Esophagus muscularis mucosa (tissue), 4 donors: ENCODE measurements around the gene NELL1. TPM values are rescaled to one million over a fixed set of nuclear protein-coding genes. Genes with fewer than 3 reads are reported as not detected.

Source experiments
- DNase-seq: peaks from one replicate; pipeline ENCODE4 v3.0.0-alpha.2; 2017; ENCODE audit errors: extremely low spot score
- H3K27ac ChIP-seq, 4 donors: fragments of 200-600 bp; sonication (generic); replicated peaks in 1 of 4; 1 replicate in 3 of 4; 2 replicates in 1 of 4; pipeline ENCODE4 v1.5.1; 2016 to 2019; ENCODE audit warnings: mild to moderate bottlenecking in 1 of 4
- H3K27me3 ChIP-seq, 4 donors: fragments of 200-600 bp; sonication (generic); one replicate each; pipeline versions ENCODE4 v1.5.1 to v1.6.0; 2016 to 2019
- H3K36me3 ChIP-seq, 4 donors: fragments of 200-600 bp; sonication (generic); one replicate each; pipeline ENCODE4 v1.5.1; 2016 to 2019
- H3K4me1 ChIP-seq, 4 donors: fragments of 200-600 bp; sonication (generic); one replicate each; pipeline ENCODE4 v1.5.1; 2016 to 2019
- H3K4me3 ChIP-seq, 4 donors: fragments of 200-600 bp; sonication (generic); 1 replicate in 2 of 4; 2 replicates in 2 of 4; pipeline ENCODE4 v1.5.1; 2016 to 2019; ENCODE audit warnings: mild to moderate bottlenecking in 4 of 4, moderate library complexity in 1 of 4
- H3K9me3 ChIP-seq, 4 donors: fragments of 200-600 bp; sonication (generic); 1 replicate in 3 of 4; 2 replicates in 1 of 4; pipeline ENCODE4 v1.5.1; 2016 to 2019
- CTCF ChIP-seq, 3 experiments: fragments of 200-600 bp in 2 of 3; fragments of 450-650 bp in 1 of 3; sonication (generic) in 2 of 3; IDR thresholded peaks; one replicate each; pipeline ENCODE4 v1.5.1; 2017 to 2019; ENCODE audit warnings: antibody characterized with exemption in 3 of 3, mild to moderate bottlenecking in 2 of 3, moderate library complexity in 1 of 3
- EP300 ChIP-seq: sonication (generic); formaldehyde crosslinking; IDR thresholded peaks from one replicate; pipeline ENCODE4 v1.6.1; 2017; ENCODE audit warnings: antibody characterized with exemption
- POLR2A ChIP-seq: fragments of 450-650 bp; IDR thresholded peaks from one replicate; pipeline ENCODE4 v1.6.1; 2017; ENCODE audit warnings: antibody characterized with exemption, moderate library complexity, mild to moderate bottlenecking, low read depth
- POLR2AphosphoS5 ChIP-seq, 2 donors: sonication (generic); formaldehyde crosslinking; IDR thresholded peaks; one replicate each; pipeline ENCODE4 v1.6.1; 2017; ENCODE audit warnings: antibody characterized with exemption in 2 of 2
- WGBS: methylation state at CpG from one replicate; pipeline ENCODE4 v1.1.5; 2018; 5-methylcytosine and 5-hydroxymethylcytosine counted together
- intact Hi-C: fragments of 100-400 bp; cut with DNase I; formaldehyde crosslinking; loops from one replicate; pipeline ENCODE4 v1.15.1; 2023
- total RNA-seq, 4 donors: library from RNA; depleted of rRNA; stranded (reverse); fragments of >200 nt; gene quantifications; one replicate each; pipeline versions ENCODE4 v1.1.0 to v1.2.1, GENCODE V29; 2016

The NELL1 gene
- total RNA-seq, 4 donors from 2014 or later = 0.65 to 2.7 (median 0.90) TPM

DNA sequence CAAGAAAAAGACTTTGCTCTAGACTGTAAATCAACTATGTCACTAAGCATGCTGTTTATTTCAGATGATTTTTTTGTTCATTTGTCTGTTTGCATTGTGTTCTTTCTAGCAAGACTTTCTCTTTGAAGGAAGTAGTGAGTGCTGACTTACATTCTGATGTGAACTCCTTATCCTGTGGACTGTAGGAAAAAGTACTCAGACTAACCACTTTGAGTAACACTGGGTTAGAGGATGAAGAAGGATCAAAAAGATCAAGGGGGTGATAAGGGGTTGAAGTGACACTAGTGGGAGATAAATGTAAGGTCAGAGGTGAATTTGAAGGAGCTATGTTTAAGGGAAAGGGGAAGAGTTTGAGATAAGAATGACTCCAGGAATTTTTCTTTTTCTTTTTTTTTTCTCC, 369.4 kb downstream of the NELL1 start:
- Histone ChIP-seq H3K27ac (no peak overlapping the region), H3K4me1 (no peaks in the 10 kb centered on the region), H3K27me3 (no peaks in the 10 kb centered on the region), H3K36me3 (no peaks in the 10 kb centered on the region), H3K9me3 (no peaks in the 10 kb centered on the region), H3K4me3 (no peak overlapping the region)
- intact Hi-C loops = no loop called here
- no peak for DNase-seq
- no peak for TF ChIP-seq CTCF (IDR thresholded peaks at IDR 0.05)

DNA sequence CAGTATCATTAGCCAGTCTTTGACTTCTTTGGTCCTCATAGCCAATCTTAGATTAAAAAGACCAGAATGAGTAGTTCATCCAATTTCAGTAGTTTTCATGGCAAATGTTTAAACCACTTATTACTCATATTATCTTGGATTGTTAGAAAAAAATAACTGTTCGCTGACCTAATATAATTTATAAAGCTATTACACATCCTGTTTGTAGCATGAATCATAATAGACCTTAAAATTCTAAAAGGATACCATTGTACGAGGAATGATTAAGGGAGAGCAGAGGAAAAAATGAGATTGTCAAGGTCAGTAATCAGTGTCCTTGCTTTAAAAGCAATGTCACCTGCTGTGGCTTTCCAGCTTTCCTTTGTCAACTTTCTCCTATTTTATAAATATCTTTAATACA, 371.2 kb downstream of the NELL1 start:
- Histone ChIP-seq H3K4me1 (no peaks in the 10 kb centered on the region), H3K36me3 (no peaks in the 10 kb centered on the region), H3K9me3 (no peaks in the 10 kb centered on the region), H3K4me3 (no peak overlapping the region), H3K27me3 (no peaks in the 10 kb centered on the region), H3K27ac (no peak overlapping the region)
- WGBS = 69% methylated on average over 2 of the region's 2 CpGs
- intact Hi-C loops = no loop called here
- TF ChIP-seq CTCF (IDR thresholded peaks at IDR 0.05) (no peak), POLR2AphosphoS5 (IDR thresholded peaks at IDR 0.05) (no peak), EP300 (no peak), POLR2A (no peak)
- no peak for DNase-seq

DNA sequence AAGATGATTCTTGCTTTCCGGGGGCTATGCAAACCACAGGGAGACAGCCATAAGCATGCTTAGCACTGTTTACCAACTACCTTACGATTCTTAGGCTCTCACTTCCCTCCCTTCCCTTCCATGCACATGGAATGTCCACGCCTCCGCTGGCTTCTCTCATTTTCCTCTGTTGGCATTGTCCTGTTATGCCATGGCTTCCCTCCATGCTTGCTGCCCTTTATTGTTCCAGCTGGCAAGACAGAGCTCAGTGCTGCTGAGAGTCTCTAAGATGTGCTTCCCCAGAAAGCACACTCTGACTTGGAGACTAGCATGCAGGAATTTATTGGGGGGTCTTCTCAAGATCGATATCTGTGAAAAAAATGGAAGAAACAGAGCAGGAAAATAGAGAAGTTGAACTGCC, 379.2 kb downstream of the NELL1 start:
- WGBS = 75% methylated on average over 5 of the region's 5 CpGs
- H3K27ac ChIP-seq = no peak overlapping the region
- no peaks in the 10 kb centered on the region for H3K36me3 ChIP-seq
- H3K4me1 ChIP-seq = no peaks in the 10 kb centered on the region
- intact Hi-C loops = no loop called here
- TF ChIP-seq EP300 (no peak), POLR2AphosphoS5 (IDR thresholded peaks at IDR 0.05) (no peak), POLR2A (no peak), CTCF (IDR thresholded peaks at IDR 0.05) (no peak)
- H3K4me3 ChIP-seq = no peak overlapping the region
- no peaks in the 10 kb centered on the region for H3K9me3 ChIP-seq
- H3K27me3 ChIP-seq = no peaks in the 10 kb centered on the region
- DNase-seq = no peak

- no peak overlapping the region for H3K27ac ChIP-seq
- intact Hi-C loops = no loop called here
- H3K4me3 ChIP-seq = no peak overlapping the region
- DNase-seq = no peak
- no peaks in the 10 kb centered on the region for H3K4me1 ChIP-seq
- no peaks in the 10 kb centered on the region for H3K36me3 ChIP-seq
- 61% methylated on average over 1 of the region's 1 CpG for WGBS
- TF ChIP-seq CTCF (IDR thresholded peaks at IDR 0.05) (no peak), EP300 (no peak), POLR2AphosphoS5 (IDR thresholded peaks at IDR 0.05) (no peak), POLR2A (no peak)
- no peaks in the 10 kb centered on the region for H3K9me3 ChIP-seq
- H3K27me3 ChIP-seq = no peaks in the 10 kb centered on the region
Measured at GRCh38 chr11:21053466-21053865, 384.1 kb downstream of the NELL1 start.

DNA sequence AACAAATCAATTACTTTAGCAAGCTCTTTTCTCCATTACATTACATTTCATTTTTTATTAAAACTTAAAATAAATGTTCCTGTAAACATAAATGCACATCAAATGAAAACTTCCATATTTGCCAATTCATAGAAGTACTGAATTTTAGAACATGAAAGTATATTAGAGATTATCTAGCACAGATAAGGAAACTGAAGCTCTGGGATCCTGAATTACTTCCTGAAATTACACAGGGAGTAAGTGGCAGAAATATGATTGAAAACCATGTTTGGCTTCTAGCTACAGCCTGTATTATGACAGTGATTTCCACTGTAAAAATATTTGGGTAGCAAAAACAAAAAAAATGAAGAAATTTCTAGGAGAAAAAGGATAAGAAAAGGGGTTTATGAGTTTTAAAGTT, 387.3 kb downstream of the NELL1 start:
- intact Hi-C loops = no loop called here
- DNase-seq = no peak
- Histone ChIP-seq H3K27ac (no peak overlapping the region), H3K4me3 (no peak overlapping the region), H3K4me1 (no peaks in the 10 kb centered on the region), H3K9me3 (no peaks in the 10 kb centered on the region), H3K36me3 (no peaks in the 10 kb centered on the region), H3K27me3 (no peaks in the 10 kb centered on the region)
- TF ChIP-seq POLR2A (no peak), POLR2AphosphoS5 (IDR thresholded peaks at IDR 0.05) (no peak)
